HG02571 (cell line): ENCODE data around the gene ABCA6.
"Not testable (repeated sequence)": the region's sequence is repeated elsewhere in the genome, so short reads cannot be mapped to it uniquely, and the experiment has no call there.

Source experiments
- ATAC-seq: cut with Tn5 transposase; IDR thresholded peaks from one replicate; pipeline ENCODE4 v1.9.1; 2021; ENCODE audit warnings: mild to moderate bottlenecking, moderate library complexity; ENCODE audit not compliant: unreplicated experiment

Gene ABCA6, protein sequence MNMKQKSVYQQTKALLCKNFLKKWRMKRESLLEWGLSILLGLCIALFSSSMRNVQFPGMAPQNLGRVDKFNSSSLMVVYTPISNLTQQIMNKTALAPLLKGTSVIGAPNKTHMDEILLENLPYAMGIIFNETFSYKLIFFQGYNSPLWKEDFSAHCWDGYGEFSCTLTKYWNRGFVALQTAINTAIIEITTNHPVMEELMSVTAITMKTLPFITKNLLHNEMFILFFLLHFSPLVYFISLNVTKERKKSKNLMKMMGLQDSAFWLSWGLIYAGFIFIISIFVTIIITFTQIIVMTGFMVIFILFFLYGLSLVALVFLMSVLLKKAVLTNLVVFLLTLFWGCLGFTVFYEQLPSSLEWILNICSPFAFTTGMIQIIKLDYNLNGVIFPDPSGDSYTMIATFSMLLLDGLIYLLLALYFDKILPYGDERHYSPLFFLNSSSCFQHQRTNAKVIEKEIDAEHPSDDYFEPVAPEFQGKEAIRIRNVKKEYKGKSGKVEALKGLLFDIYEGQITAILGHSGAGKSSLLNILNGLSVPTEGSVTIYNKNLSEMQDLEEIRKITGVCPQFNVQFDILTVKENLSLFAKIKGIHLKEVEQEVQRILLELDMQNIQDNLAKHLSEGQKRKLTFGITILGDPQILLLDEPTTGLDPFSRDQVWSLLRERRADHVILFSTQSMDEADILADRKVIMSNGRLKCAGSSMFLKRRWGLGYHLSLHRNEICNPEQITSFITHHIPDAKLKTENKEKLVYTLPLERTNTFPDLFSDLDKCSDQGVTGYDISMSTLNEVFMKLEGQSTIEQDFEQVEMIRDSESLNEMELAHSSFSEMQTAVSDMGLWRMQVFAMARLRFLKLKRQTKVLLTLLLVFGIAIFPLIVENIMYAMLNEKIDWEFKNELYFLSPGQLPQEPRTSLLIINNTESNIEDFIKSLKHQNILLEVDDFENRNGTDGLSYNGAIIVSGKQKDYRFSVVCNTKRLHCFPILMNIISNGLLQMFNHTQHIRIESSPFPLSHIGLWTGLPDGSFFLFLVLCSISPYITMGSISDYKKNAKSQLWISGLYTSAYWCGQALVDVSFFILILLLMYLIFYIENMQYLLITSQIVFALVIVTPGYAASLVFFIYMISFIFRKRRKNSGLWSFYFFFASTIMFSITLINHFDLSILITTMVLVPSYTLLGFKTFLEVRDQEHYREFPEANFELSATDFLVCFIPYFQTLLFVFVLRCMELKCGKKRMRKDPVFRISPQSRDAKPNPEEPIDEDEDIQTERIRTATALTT (N-terminal part only)

DNA sequence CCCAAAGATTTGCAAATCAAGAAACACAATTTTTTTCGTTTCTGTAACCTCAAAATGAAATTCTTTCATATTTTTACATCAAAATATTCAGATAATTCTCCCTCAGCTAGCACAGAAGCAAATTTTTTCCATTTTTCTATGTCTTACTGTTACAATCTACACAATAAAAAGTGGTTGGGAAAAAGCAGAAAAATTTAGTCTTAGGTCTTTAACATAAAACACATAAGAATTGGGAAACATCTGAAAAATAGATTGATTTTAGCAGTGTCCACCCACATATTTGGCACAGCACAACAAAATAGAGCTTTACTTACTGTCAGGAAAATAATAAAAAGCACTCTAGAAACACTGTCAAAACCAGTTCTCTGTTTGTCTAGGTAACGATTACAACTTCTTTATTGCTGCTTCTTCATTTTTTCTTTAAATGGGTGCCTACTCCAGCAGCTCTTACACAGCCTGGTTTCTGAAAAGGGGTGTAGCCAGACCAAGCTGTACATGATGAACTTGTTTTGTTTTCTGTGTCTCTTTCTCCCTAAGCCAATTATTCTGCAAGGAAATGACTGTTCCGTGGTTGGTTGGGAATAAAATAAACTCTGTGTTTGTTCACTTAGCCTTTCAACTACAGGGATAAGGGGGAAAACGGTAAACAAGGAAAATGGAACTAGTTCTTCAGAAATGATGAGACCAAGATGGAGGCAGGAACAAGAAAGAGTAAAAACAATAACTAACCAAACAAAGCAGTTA is at the start of gene ABCA6:
ABCA6 (minus strand) TSS at position 465 of the 744 bp plus-strand sequence. CDS start 1,192 bp downstream, outside the sequence.
- no peak for ATAC-seq

DNA sequence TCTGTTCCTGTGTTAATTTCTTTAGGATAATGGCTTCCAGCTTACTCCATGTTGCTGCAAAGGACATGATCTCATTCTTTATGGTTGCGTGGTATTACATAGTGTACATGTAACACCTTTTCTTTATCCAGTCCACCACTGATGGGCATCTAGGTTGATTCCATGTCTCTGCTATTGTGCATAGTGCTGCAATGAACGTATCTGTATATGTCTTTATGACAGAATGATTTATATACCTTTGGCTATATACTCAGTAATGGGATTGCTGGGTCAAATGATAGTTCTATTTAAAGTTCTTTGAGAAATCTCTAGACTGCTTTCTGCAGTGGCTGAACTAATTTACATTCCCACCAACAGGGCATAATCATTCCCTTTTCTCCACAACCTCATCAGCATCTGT is 47.1 kb upstream of the ABCA6 start:
- ATAC-seq: no peak

DNA sequence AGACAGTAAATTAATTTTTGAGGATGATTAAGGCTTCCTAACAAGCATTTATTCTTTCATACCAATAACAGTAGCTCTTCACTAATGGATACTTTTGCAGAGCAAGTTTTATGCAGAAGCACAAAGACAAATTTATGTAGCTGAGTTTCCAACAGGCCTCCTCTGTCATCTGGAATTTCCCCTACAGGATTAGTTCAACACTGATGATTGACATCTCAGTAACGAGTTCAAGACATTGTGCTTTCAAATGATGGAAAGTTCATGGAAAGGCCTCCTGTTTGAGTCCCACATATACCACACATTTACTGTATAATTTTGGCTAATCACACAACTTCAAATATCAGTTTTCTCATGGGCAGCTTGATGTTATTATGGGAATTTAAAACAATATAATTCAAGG is 46.4 kb upstream of the ABCA6 start:
- no peak for ATAC-seq

DNA sequence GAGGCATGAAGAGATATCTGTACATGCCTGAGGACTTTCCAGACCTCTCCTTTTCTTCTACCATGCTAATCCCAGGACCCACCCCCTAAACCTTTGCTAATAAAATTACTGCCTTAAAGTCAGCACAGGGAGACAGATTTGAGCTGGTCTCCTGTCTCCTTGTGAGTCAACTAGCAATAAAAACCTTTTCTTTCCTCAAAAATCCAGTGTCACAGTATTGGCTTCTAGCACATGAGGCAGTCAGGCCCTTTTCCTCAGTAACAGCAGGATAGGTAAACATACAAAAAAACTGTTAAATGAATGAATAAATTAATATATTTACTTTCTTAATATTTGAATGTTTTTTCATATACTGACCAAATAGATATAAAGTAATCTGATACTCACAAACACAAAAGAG is 45.6 kb upstream of the ABCA6 start:
- ATAC-seq: no peak

DNA sequence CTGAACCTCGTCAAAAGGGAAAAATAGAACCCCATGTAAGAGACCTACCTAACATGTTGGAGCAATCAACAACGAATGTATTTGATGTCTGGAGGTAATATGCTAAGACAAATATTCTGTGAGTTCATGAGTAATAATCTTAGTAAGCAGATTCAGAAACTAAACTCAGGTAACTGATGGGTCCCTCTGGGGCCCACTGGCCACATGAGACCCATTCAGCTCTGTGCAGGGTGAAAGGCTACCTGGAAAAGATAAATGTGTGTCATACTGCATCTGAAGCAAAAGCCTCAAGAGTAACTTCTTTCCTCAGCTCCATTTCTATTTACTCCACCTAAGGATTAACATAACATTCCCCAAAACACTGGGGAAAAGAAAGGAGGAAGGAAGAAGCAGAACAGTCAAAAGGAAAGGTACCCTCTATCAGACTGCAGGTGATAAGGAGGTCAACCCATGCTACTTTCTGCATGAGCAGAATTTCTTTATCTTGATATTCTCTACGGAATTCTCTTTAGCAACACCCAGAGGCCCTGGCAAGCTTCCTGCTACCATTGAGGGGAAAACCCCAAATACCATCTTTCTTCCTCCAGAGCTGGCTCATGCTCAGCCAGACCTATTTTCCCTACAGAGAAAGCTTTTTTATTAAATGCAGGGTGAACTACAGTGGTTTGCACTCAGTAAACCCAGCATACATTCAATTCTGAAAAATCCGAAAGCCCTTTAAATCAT is 37.7 kb upstream of the ABCA6 start:
- ATAC-seq: no peak

DNA sequence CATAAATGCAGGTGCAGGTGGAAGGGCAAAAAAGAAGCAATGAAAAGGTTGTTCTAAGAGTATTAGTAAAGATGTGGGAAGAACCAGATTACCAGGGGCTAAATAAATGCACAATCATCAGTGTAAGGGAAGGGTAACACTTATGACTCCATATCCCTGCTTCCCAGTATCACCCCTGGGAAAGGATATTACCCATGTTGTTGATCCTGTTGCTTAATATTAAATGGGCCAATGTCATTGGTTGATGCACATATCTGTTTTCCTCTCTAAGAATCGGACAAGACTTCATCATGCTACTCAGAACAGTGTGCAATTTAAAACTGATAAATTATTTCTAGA is 34.7 kb upstream of the ABCA6 start:
- no peak for ATAC-seq

DNA sequence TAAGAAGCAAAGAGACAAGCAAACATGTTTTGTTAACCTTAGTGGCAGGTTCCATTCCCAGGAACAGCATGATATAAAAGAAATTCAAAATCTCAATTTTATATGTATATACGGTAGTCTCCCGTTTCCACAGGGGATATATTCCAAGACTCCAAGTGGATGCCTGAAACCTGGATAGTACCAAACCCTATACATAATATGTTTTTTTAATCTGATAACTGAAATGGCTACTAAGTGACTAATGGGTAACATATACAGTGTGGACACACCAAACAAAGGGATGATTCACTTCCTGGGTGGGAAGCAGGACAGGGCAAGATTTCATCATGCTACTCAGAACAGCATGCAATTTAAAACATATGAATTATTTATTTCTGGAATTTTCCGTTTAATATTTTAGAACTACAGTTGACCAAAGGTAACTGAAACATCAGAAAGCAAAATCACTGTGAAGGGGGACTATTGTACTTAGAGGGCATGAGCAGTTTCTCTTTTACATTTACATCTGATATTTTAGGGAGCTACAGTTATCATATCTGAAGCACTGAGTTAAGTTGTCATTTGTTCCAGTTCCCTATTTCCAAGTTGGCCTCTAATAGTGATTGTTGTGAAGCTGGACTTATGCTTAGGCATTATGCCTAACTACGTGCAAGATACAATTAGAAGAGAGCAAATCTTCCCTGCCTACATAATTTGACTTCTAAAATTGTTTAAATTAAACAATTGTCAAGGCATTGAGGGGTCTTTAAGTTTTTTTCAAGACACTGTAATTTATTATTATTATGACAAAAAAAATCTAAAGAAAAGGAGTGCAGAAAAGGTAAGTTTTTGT is 34.1 kb upstream of the ABCA6 start:
- no peak for ATAC-seq

DNA sequence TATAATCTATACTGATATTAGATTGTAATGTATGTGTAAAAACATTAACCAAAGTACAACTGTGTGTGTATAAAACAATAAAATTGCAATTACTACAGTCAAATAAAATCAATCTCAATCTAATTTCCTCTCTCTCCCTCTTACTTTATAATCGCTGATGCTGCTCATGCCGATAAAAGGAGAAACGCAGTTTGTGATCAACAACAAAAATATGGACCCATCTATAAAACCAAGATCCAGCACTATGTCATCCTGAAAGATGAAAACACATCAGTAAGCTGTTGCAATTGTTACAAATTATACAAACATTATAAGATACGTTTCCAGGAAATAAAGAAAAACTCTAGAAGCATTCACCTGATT is 33.5 kb upstream of the ABCA6 start:
- no peak for ATAC-seq

DNA sequence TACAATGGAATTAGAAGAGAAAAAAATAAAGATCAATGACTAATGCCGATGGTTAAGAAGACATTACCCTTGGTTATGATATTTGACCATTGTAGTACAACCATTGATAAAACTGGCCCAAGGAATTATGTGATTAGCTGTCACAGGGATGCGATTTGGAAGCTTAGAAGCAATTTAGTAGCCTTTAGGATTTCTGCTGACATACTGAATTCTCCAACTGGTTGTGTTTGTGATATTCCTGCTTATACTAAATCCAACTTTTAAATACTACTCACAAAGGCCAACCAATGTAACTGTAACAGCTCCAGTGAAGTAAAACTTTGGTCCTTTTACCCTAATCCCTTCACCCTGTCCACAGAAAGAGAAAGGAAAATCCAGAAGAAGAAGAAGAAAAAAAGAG is 31.4 kb upstream of the ABCA6 start:
- ATAC-seq: no peak

DNA sequence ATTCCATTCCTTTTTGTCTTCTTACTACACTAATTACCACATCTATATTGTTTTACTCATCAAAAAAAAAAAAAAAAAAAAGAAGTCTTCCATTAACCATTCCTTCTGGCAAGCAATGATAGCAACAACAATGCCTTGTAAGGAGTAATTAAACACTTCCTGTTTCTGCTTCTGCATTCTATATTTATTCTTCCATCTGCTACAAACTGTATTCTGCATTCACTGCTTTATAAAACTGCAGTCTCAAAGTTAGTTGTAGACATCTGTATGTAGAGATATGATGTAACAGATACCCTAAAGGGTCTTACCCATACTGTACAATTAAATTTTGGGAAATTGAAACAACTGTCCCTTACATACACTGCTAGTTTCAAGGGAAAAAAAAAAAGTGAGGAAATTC is 28.7 kb upstream of the ABCA6 start:
- no peak for ATAC-seq

DNA sequence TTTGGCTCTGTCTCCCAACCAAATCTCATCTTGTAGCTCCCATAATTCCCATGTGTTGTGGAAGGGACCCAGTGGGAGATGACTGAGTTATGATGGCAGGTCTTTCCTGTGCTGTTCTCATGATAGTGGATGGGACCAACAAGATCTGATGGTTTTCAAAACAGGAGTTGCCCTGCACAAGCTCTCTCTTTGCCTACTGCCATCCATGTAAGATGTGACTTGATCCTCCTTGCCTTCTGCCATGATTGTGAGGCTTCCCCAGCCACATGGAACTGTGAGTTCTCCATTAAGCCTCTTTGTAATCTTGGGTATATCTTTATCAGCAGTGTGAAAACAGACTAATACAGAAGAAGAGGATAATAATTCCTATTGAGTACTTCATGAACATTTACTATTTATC is 26.9 kb upstream of the ABCA6 start:
- not testable (repeated sequence) for ATAC-seq

DNA sequence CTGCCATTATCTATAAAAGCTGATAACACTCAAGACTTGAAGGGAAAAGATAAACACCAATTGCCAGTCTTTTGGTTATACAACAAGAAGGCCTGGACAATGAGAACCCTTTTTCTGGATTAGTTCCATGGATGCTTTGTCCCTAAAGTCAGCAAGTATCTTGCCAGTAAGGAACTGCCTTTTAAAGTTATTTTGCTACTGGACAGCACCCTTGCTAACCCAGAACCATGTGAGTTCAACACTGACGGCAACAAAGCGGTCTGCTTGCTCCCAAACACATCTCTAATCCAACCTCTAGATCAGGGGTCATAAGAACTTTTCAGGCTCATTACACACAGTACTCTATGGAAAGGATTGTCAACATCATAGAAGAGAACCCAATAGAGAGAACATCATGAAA is 25.3 kb upstream of the ABCA6 start:
- no peak for ATAC-seq

DNA sequence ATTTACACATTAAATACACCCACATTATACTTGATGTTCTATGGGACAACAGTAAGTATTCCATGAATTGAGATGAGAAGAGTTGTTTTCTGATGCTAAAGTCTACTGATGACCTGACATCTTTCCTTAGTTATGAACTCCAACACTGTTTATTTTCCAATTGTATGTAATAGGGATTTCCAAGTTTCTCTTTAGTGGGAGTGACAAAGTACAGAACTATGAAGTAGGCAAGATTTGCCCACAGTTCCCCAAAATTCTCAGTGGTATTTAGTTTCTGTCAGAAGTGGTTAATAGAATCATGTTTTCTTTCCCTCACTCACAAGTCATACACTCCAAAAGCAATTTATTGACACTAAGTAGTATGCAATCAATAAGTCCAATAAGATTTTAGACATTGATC is 22.5 kb upstream of the ABCA6 start:
- no peak for ATAC-seq

DNA sequence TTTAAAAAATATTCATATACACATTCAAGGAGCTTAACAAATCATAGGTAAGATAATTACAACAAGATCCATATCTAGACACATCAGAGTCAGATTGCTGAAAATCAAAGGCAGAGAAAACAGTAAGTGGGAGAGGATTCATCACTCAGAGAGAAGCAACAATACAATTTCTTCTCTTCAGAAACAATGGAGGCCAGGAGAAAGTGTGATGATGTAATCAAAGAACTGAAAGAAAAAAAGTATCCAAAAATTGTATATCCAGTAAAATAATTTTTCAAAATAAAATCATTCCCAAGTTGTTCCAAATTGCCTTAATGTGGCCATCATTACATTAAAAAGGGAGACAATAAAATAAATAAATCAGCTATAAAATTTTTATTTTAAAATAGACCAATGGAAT is 17.7 kb upstream of the ABCA6 start:
- ATAC-seq: no peak

DNA sequence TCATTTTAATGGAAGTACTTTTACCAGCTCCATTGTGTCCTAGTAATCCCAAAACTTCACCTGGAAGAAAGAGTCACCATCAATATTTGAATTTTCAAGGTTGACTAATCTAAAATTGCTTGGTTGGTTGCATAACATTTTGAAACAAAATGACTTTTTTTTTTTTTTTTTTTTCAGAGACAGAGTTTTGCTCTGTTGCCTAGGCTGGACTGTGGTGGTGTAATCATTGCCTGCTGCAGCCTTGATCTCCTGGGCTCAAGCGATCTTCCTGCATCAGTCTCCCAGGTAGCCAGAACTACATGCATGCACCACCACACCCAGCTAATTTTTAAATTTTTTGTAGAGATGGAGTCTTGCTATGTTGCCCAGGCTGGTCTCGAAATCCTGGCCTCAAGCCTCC is 12.6 kb upstream of the ABCA6 start:
- ATAC-seq: no peak

DNA sequence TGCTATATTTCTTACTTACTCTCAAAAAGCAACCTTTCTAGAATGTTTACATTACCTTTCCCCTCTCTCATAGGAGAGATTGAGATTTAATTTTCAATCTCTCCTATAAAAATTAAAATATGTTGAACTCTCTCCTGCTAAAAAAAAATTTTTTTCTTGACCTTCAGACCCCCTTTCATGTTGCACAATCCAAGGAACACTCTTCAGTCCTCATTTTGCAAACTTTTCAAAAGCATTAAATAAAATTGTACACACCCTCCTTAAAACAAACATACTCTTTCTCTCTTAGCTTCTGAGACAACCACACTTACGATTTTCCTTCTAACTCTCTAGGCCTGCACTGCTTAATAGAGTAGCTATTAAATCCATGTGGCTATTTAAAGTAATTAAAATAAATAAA is 8.6 kb upstream of the ABCA6 start:
- no peak for ATAC-seq

DNA sequence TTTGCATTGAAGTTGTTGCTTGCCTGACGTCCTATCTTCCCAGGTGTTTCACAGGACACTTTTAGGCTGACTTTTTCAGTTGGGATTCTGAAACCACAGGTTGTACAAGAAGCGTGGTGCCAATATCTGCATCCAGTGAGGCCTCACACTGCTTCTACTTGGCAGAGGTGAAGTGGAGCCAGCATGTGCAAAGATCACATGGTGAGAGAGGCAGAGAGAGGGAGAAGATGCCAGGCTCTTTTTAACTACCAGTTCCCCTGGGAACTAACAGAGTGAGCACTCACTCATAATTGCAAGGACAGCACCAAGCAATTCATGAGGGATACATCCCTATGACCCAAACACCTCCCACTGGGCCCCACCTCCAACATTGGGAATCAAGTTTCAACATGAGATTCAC is 5.8 kb upstream of the ABCA6 start:
- no peak for ATAC-seq

DNA sequence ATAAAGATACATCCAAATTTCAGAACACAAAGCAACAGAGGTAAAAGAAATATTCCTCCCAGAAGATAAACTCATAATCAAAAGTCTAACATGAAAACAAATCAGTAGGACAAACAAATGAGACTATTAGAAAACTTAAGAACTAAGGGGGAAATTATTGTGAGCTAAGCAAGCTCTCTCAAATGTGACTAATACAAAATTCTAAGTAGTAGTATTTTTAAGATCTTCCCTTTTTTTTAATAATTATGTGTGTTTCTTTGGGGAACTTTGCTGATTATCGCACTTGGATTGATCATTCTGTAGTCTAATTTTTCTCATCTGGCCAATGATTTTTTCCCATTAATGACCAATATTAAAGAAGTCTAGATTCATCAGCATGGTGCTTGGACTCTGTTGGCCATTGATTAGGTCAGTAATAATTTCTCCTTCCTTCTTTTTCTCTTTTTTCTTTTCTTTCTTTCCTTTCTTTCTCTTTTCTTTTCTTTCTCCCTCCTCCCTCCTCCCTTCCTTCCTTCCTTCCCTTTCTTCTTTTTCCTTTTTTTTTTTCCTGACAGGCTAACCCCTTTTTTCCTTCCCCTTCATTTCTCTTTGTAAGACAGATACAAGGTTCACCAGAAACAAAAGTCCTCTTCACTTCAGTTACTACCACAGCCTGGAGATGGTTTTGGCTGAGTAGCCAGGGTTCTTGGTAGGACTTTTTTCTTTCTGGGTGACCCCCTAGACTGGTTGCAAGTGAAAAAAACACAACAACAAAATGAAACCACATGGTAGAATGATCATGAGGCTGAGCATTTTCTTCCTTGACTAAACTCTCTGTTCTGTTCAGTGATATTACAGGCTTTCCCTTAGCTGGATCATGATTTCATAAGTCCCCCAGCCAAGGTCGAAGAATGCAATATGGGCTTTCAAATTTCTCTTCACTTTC is 2.9 kb upstream of the ABCA6 start:
- ATAC-seq: no peak
